ENCODE measurements around the gene PDZD2.

- TF ChIP-seq CTCF (IDR thresholded peaks at IDR 0.05 in 4 of 5, conservative IDR thresholded peaks at IDR 0.05 in 1 of 5), result no peak
- no peak for TF ChIP-seq POLR2A (IDR thresholded peaks at IDR 0.05)
Observed at GRCh38 chr5:32021771-32022170, 382.8 kb downstream of the PDZD2 start.

All from gastrocnemius medialis (tissue), 4 donors.